K562 (cell line): Measurements from ENCODE around the gene SERGEF. TPM values are rescaled to one million over a fixed set of nuclear protein-coding genes. Genes with fewer than 3 reads are reported as not detected.

Experiments
- ATAC-seq: fragments of 200-7000 bp; cut with Tn5 transposase; 3 replicates; pipeline ENCODE4 v1.9.1; 2020; ENCODE audit warnings: moderate library complexity
- BruUV-seq: library from RNA; stranded (reverse); fragments of 400-500 nt; replicated peaks from 2 replicates; lab custom pipeline; 2021; lab: Mats Ljungman, UMichigan
- CTCF ChIA-PET: fragments of 300-600 bp; formaldehyde crosslinking; extraction: SDS; loops from one replicate; lab custom pipeline; 2021; ENCODE audit warnings: low intra/inter-chr PET ratio; lab: Yijun Ruan, JAX
- POLR2A ChIA-PET: fragments of 300-600, 350-650 bp; sonication (Branson Sonifier 250); formaldehyde crosslinking; extraction: SDS; loops from one replicate; lab custom pipeline; 2021; ENCODE audit warnings: antibody characterized with exemption, inconsistent platforms; lab: Yijun Ruan, JAX
- DNase-seq, 4 experiments: peaks; one replicate each; pipeline versions ENCODE4 v3.0.0 to v3.0.0-alpha.2; 2011 to 2018; ENCODE audit warnings: low spot score in 3 of 4, mixed read lengths in 3 of 4; ENCODE audit errors: extremely low read depth in 1 of 4
- FAIRE-seq: peaks from 2 replicates; lab custom pipeline; 2011; peaks lifted over from hg19 to GRCh38; lab: Jason Lieb, UNC
- H2AFZ ChIP-seq: 2 replicates; pipeline ENCODE4 v1.6.0; 2011; ENCODE audit warnings: low read depth, low read length, control low read depth, inconsistent platforms
- H3K27ac ChIP-seq: fragments of 200-600 bp; 3 replicates; pipeline ENCODE4 v1.8.0; 2011; ENCODE audit warnings: low read depth, mild to moderate bottlenecking, control low read depth, inconsistent platforms, low read length, moderate library complexity, mixed read lengths; ENCODE audit errors: extremely low read depth
- H3K27me3 ChIP-seq, 2 experiments: fragments of 300-600 bp in 1 of 2; 2 replicates in 1 of 2; 3 replicates in 1 of 2; pipeline versions ENCODE4 v1.6.0 to v1.8.0; 2011; ENCODE audit warnings: inconsistent platforms in 2 of 2, low read length in 2 of 2, mild to moderate bottlenecking in 1 of 2, mixed read lengths in 1 of 2, moderate library complexity in 1 of 2; ENCODE audit not compliant: control insufficient read depth in 2 of 2, insufficient read depth in 2 of 2
- H3K36me3 ChIP-seq: fragments of 300-600 bp; 3 replicates; pipeline ENCODE4 v1.8.0; 2011; ENCODE audit warnings: mild to moderate bottlenecking, low read length, inconsistent platforms; ENCODE audit not compliant: control insufficient read depth, insufficient read depth
- H3K4me1 ChIP-seq, 2 experiments: fragments of 200-600 bp in 1 of 2; replicated peaks in 1 of 2; 2 replicates in 1 of 2; 3 replicates in 1 of 2; pipeline versions ENCODE4 v1.5.1 to v1.8.0; 2011; ENCODE audit warnings: inconsistent platforms in 2 of 2, low read length in 2 of 2, mild to moderate bottlenecking in 1 of 2, mixed read lengths in 1 of 2, moderate library complexity in 1 of 2; ENCODE audit not compliant: control insufficient read depth in 2 of 2, insufficient read depth in 2 of 2
- H3K4me2 ChIP-seq: 2 replicates; pipeline ENCODE4 v1.6.1; 2011; ENCODE audit warnings: low read length, control low read depth, inconsistent platforms, mixed read lengths; ENCODE audit not compliant: insufficient read depth
- H3K4me3 ChIP-seq: fragments of 200-600 bp; sonication (generic), shearing (Covaris generic); 2 replicates; pipeline ENCODE4 v1.5.1; 2016; ENCODE audit warnings: control low read depth, inconsistent platforms
- H3K79me2 ChIP-seq: fragments of 200-600 bp; 3 replicates; pipeline ENCODE4 v1.8.0; 2011; ENCODE audit warnings: low read length, inconsistent platforms; ENCODE audit not compliant: control insufficient read depth, insufficient read depth
- H3K9ac ChIP-seq, 2 experiments: 2 replicates each; pipeline versions ENCODE4 v1.6.0 to v1.6.1; 2011; ENCODE audit warnings: low read depth in 2 of 2, low read length in 2 of 2, control low read depth in 1 of 2, inconsistent platforms in 1 of 2, mild to moderate bottlenecking in 1 of 2, mixed read lengths in 1 of 2; ENCODE audit not compliant: insufficient read depth in 1 of 2
- H3K9me1 ChIP-seq: one replicate; pipeline ENCODE4 v1.6.0; 2011; ENCODE audit warnings: inconsistent platforms, mild to moderate bottlenecking, low read length, moderate library complexity; ENCODE audit not compliant: control insufficient read depth, insufficient read depth
- H3K9me3 ChIP-seq: replicated peaks from 2 replicates; pipeline ENCODE4 v1.5.1; 2011; ENCODE audit warnings: low read depth, low read length, inconsistent platforms; ENCODE audit not compliant: control insufficient read depth, insufficient read depth
- H4K20me1 ChIP-seq: replicated peaks from 2 replicates; pipeline ENCODE4 v1.6.1; 2011; ENCODE audit warnings: low read length, inconsistent platforms, mixed read lengths; ENCODE audit not compliant: control insufficient read depth, insufficient read depth
- HDGF ChIP-seq: fragments of 450-650 bp; IDR thresholded peaks from 2 replicates; pipeline ENCODE4 v1.6.1; 2016
- PPARD ChIP-seq: fragments of 250-450 bp; sonication (Bioruptor Pico); IDR thresholded peaks from 2 replicates; pipeline ENCODE4 v1.8.0; 2022; ENCODE audit warnings: inconsistent platforms, mild to moderate bottlenecking, moderate library complexity
- RBFOX2 ChIP-seq: fragments of 200-400 bp; formaldehyde crosslinking; IDR thresholded peaks from 2 replicates; pipeline ENCODE4 v1.6.1; 2017; ENCODE audit warnings: low read depth, mild to moderate bottlenecking, low read length, moderate library complexity
- SP2 ChIP-seq: IDR thresholded peaks from 2 replicates; pipeline ENCODE4 v1.6.1; 2011; ENCODE audit warnings: mild to moderate bottlenecking, low read depth, low read length, moderate library complexity; ENCODE audit not compliant: poor library complexity, severe bottlenecking; ENCODE audit errors: extremely low read depth
- TFAM ChIP-seq: fragments of 250-450 bp; sonication (Bioruptor Pico); conservative IDR thresholded peaks from 2 replicates; pipeline ENCODE4 v1.5.0; 2021; ENCODE audit warnings: mild to moderate bottlenecking, moderate library complexity
- ZNF174 ChIP-seq: fragments of 250-450 bp; sonication (Bioruptor Pico); IDR thresholded peaks from 2 replicates; pipeline ENCODE4 v1.4.0; 2020; ENCODE audit warnings: mild to moderate bottlenecking
- ZNF184 ChIP-seq: sonication (generic); formaldehyde crosslinking; IDR thresholded peaks from 2 replicates; pipeline ENCODE4 v1.5.0; 2020; ENCODE audit warnings: missing genetic modification reagents
- whole genome bisulfite sequencing: fragments of 100-300 bp; shearing (Covaris generic); methylation state at CpG from one replicate; pipeline ENCODE4 v1.1.6; 2016; ENCODE audit warnings: low coverage, mixed read lengths; ENCODE audit not compliant: insufficient coverage; ENCODE audit errors: missing lambda C conversion rate; 5-methylcytosine and 5-hydroxymethylcytosine counted together
- in situ Hi-C: fragments of 300-500 bp; cut with MboI; formaldehyde crosslinking; loops from 4 replicates; pipeline ENCODE4 v1.15.0; 2018; ENCODE audit warnings: inconsistent platforms, mixed read lengths
- intact Hi-C: fragments of 100-400 bp; cut with micrococcal nuclease; formaldehyde crosslinking; loops from 2 replicates; pipeline ENCODE4 v1.14.2; 2022
- polyA plus RNA-seq, 8 experiments: library from polyadenylated mRNA; depleted of rRNA in 4 of 8; stranded (reverse) in 5 of 8; unstranded in 3 of 8; fragments of >200 nt; fragmentation: Nextera tagmentation in 2 of 8; fragmentation: Illumina TruSeq in 1 of 8; extraction: Ambion mirVana in 2 of 8; extraction: Trizol in 1 of 8; gene quantifications; 2 replicates each; pipeline versions ENCODE4 v1.2.1 to v1.2.3, GENCODE V29; 2011 to 2014; ENCODE audit warnings: inconsistent platforms in 1 of 8, missing spikeins in 1 of 8
- total RNA-seq, 7 experiments: library from RNA; depleted of rRNA in 6 of 7; stranded (reverse); fragments of >200 nt in 6 of 7; fragmentation: Illumina TruSeq in 2 of 7; extraction: Trizol in 2 of 7; gene quantifications; 2 replicates each; pipeline versions ENCODE4 v1.2.1 to v1.2.3, GENCODE V29; 2011 to 2021; ENCODE audit warnings: low replicate concordance in 1 of 7
- TF ChIP-seq, protein P1 (sequence below): IDR thresholded peaks from 3 replicates; pipeline ENCODE4 v1.6.1; 2011; ENCODE audit warnings: borderline replicate concordance, mild to moderate bottlenecking, moderate library complexity; ENCODE audit not compliant: insufficient read length; ENCODE audit errors: extremely low read depth

The SERGEF gene
- total and polyA plus RNA-seq, 9 of the 15 experiments (the other 6 are each of a cell fraction or from before 2014, with no cell fraction given), result 10.2 to 28.0 (median 19.9) TPM

DNA sequence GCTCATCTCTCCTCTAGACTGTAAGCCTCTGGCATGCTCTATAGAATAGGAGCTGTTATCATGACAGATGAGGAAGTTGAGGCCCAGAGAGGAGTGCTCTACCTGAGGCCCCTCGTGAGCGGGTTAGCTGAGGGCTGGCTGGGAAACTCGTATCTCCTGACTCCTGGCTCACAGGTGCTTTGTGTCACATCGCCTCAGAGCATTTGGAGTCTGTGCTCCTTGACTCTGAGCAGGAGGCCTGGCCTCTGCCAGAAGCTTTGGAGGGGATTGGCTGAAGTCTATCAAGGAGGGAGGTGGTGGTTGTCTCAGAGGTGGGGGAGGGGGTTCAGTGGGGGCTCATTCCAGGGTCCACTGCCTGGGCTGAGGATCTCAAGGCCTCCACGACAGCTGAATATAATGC is 270.8 kb downstream of the SERGEF start:
- H3K4me1 ChIP-seq, result peaks cover 0 to 5% of the 10 kb centered on the region in 2 experiments; a peak in 3 of 5 replicates
- H3K4me2 ChIP-seq, result no peak overlapping the region
- no TSS peak for BruUV-seq
- no peak overlapping the region for H3K4me3 ChIP-seq
- POLR2A ChIA-PET, result interaction anchor here (0.6 kb wide), 1 partner anchor 236 kb away, joined by 3 read pairs; no protein-coding TSS in a partner anchor
- in situ Hi-C loops, result no loop called here
- FAIRE-seq, result no peak
- intact Hi-C loops, result no loop called here
- peaks cover 9 to 76% of the 10 kb centered on the region in 2 experiments; a peak in 4 of 5 replicates for H3K27me3 ChIP-seq
- TF ChIP-seq PPARD (CRISPR knock-in tag) (no peak), SP2 (no peak), HDGF (no peak), ZNF174 (no peak), TFAM (CRISPR knock-in tag) (no peak), RBFOX2 (no peak), ZNF184 (CRISPR knock-in tag) (no peak)
- TF ChIP-seq, protein P1, sequence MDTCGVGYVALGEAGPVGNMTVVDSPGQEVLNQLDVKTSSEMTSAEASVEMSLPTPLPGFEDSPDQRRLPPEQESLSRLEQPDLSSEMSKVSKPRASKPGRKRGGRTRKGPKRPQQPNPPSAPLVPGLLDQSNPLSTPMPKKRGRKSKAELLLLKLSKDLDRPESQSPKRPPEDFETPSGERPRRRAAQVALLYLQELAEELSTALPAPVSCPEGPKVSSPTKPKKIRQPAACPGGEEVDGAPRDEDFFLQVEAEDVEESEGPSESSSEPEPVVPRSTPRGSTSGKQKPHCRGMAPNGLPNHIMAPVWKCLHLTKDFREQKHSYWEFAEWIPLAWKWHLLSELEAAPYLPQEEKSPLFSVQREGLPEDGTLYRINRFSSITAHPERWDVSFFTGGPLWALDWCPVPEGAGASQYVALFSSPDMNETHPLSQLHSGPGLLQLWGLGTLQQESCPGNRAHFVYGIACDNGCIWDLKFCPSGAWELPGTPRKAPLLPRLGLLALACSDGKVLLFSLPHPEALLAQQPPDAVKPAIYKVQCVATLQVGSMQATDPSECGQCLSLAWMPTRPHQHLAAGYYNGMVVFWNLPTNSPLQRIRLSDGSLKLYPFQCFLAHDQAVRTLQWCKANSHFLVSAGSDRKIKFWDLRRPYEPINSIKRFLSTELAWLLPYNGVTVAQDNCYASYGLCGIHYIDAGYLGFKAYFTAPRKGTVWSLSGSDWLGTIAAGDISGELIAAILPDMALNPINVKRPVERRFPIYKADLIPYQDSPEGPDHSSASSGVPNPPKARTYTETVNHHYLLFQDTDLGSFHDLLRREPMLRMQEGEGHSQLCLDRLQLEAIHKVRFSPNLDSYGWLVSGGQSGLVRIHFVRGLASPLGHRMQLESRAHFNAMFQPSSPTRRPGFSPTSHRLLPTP, result no peak
- H4K20me1 ChIP-seq, result peaks cover 20% of the 10 kb centered on the region; the same call in 1 of the 2 replicates
- WGBS, result 0% methylated on average over 5 of the region's 5 CpGs
- H3K79me2 ChIP-seq, result no peaks in the 10 kb centered on the region
- CTCF ChIA-PET, result no interaction called here
- no peak for DNase-seq
- no peaks in the 10 kb centered on the region for H3K9me1 ChIP-seq
- no peak overlapping the region for H3K27ac ChIP-seq
- H3K9ac ChIP-seq, result no peak overlapping the region
- ATAC-seq, result no peak
- no peak overlapping the region for H2AFZ ChIP-seq
- H3K36me3 ChIP-seq, result no peaks in the 10 kb centered on the region
- no peaks in the 10 kb centered on the region for H3K9me3 ChIP-seq
